Breast epithelium (tissue), 3 donors: ENCODE data around the gene KLRF1.

Experiments used
- CTCF ChIP-seq, 3 donors: fragments of 450-650 bp; IDR thresholded peaks; one replicate each; pipeline ENCODE4 v1.5.1; 2016 to 2017; ENCODE audit warnings: antibody characterized with exemption in 3 of 3, mild to moderate bottlenecking in 3 of 3, moderate library complexity in 3 of 3
- POLR2A ChIP-seq: fragments of 450-650 bp; IDR thresholded peaks from one replicate; pipeline ENCODE4 v1.6.1; 2016; ENCODE audit warnings: antibody characterized with exemption, mild to moderate bottlenecking, moderate library complexity
- POLR2AphosphoS5 ChIP-seq, 3 donors: sonication (generic); formaldehyde crosslinking; IDR thresholded peaks; one replicate each; pipeline ENCODE4 v1.6.1; 2017; ENCODE audit warnings: antibody characterized with exemption in 3 of 3

GRCh38 chr12:9799961-9800360, 27.3 kb upstream of the KLRF1 start:
- TF ChIP-seq CTCF (IDR thresholded peaks at IDR 0.05) (no peak), POLR2AphosphoS5 (IDR thresholded peaks at IDR 0.05) (no peak), POLR2A (no peak)
